ENCODE results near the gene RAB7B.
"Not testable (repeated sequence)": the region's sequence is repeated elsewhere in the genome, so short reads cannot be mapped to it uniquely, and the experiment has no call there.

- not testable (repeated sequence) for TF ChIP-seq POLR2AphosphoS5 (IDR thresholded peaks at IDR 0.05; ENCODE audit: low read depth); CTCF (IDR thresholded peaks at IDR 0.05; ENCODE audit: insufficient read depth, low read length); GABPA (IDR thresholded peaks at IDR 0.05; ENCODE audit: low read depth)
Measured at GRCh38 chr1:205996641-205997040, 6.6 kb downstream of the RAB7B start.

Measured in HL-60 (cell line).